ENCODE measurements around the gene VMO1. TPM values are rescaled to one million over a fixed set of nuclear protein-coding genes. Genes with fewer than 3 reads are reported as not detected.

Gene VMO1
- total and polyA plus RNA-seq, 4 donors = 1.7 to 9.1 (median 3.9) TPM

- no peaks in the 10 kb centered on the region for H3K27me3 ChIP-seq (ENCODE audit: control insufficient read depth in 4 of 4, insufficient read depth in 4 of 4, low read length in 3 of 4)
- TF ChIP-seq REST (IDR thresholded peaks at IDR 0.05) (no peak), NR2F2 (IDR thresholded peaks at IDR 0.05) (no peak), EGR1 (IDR thresholded peaks at IDR 0.05; ENCODE audit: low read depth in 2 of 2) (no peak), JUND (IDR thresholded peaks at IDR 0.05) (no peak), SP1 (IDR thresholded peaks at IDR 0.05) (no peak), GABPA (IDR thresholded peaks at IDR 0.05 in 1 of 2, conservative IDR thresholded peaks at IDR 0.05 in 1 of 2) (no peak), TAF1 (conservative IDR thresholded peaks at IDR 0.05) (no peak), FOXA2 (IDR thresholded peaks at IDR 0.05) (no peak), RAD21 (IDR thresholded peaks at IDR 0.05) (no peak), HNF4A (conservative IDR thresholded peaks at IDR 0.05) (no peak), YY1 (IDR thresholded peaks at IDR 0.05) (no peak), HNF4G (IDR thresholded peaks at IDR 0.05) (no peak), FOXA1 (IDR thresholded peaks at IDR 0.05) (no peak), CTCF (IDR thresholded peaks at IDR 0.05; ENCODE audit: low read depth, low read length, missing input control) (no peak), RXRA (IDR thresholded peaks at IDR 0.05) (no peak)
- TF ChIP-seq, protein P1, sequence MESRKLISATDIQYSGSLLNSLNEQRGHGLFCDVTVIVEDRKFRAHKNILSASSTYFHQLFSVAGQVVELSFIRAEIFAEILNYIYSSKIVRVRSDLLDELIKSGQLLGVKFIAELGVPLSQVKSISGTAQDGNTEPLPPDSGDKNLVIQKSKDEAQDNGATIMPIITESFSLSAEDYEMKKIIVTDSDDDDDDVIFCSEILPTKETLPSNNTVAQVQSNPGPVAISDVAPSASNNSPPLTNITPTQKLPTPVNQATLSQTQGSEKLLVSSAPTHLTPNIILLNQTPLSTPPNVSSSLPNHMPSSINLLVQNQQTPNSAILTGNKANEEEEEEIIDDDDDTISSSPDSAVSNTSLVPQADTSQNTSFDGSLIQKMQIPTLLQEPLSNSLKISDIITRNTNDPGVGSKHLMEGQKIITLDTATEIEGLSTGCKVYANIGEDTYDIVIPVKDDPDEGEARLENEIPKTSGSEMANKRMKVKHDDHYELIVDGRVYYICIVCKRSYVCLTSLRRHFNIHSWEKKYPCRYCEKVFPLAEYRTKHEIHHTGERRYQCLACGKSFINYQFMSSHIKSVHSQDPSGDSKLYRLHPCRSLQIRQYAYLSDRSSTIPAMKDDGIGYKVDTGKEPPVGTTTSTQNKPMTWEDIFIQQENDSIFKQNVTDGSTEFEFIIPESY (IDR thresholded peaks at IDR 0.05) = no peak
- TF ChIP-seq, protein P2, sequence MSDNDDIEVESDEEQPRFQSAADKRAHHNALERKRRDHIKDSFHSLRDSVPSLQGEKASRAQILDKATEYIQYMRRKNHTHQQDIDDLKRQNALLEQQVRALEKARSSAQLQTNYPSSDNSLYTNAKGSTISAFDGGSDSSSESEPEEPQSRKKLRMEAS (IDR thresholded peaks at IDR 0.05) = no peak
- no peak overlapping the region for H3K9ac ChIP-seq (ENCODE audit: low read depth in 1 of 2, low read length in 2 of 2)
- H3K4me3 ChIP-seq (ENCODE audit: low read depth in 1 of 3, low read length in 3 of 3) = no peak overlapping the region
- H3K36me3 ChIP-seq (ENCODE audit: control insufficient read depth in 4 of 4, insufficient read depth in 3 of 4, low read depth in 1 of 4, low read length in 3 of 4) = no peaks in the 10 kb centered on the region
- H3K4me1 ChIP-seq (ENCODE audit: control insufficient read depth in 4 of 4, insufficient read depth in 4 of 4, low read length in 3 of 4) = peaks cover 2 to 13% (median 8%) of the 10 kb centered on the region in 4 donors
- H3K27ac ChIP-seq (ENCODE audit: low read depth in 1 of 2, low read length in 2 of 2) = no peak overlapping the region
- H3K9me3 ChIP-seq (ENCODE audit: control insufficient read depth in 4 of 4, low read length in 3 of 4) = no peaks in the 10 kb centered on the region
- no peak for DNase-seq (ENCODE audit: low spot score)
- WGBS = 97% methylated on average over 9 of the region's 9 CpGs
Measured at GRCh38 chr17:4742133-4742532, 44.0 kb downstream of the VMO1 start.

DNA sequence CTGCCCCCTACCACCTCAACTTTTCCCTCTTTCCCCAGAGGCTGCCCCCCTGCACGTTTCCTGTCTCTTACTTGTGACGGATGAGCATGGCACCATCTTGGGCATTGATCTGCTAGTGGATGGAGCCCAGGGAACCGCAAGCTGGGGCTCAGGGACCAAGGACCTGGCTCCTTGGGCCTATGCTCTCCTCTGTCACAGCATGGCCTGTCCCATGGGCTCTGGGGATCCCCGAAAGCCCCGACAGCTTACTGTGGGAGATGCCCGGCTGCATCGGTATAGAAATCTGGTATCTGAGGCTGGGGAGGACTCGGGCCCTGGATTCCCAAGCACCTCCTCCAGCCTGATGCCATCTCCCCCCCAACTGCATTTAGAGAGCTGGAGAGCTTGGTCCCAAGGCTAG is 44.6 kb downstream of the VMO1 start:
- Histone ChIP-seq H3K9me3 (ENCODE audit: control insufficient read depth in 4 of 4, low read length in 3 of 4) (no peaks in the 10 kb centered on the region), H3K27me3 (ENCODE audit: control insufficient read depth in 4 of 4, insufficient read depth in 4 of 4, low read length in 3 of 4) (no peaks in the 10 kb centered on the region), H3K4me1 (ENCODE audit: control insufficient read depth in 4 of 4, insufficient read depth in 4 of 4, low read length in 3 of 4) (peaks cover 2 to 13% (median 8%) of the 10 kb centered on the region in 4 donors), H3K9ac (ENCODE audit: low read depth in 1 of 2, low read length in 2 of 2) (no peak overlapping the region), H3K36me3 (ENCODE audit: control insufficient read depth in 4 of 4, insufficient read depth in 3 of 4, low read depth in 1 of 4, low read length in 3 of 4) (no peaks in the 10 kb centered on the region), H3K27ac (ENCODE audit: low read depth in 1 of 2, low read length in 2 of 2) (no peak overlapping the region), H3K4me3 (ENCODE audit: low read depth in 1 of 3, low read length in 3 of 3) (no peak overlapping the region)
- DNase-seq (ENCODE audit: low spot score) = no peak
- 96% methylated on average over 8 of the region's 8 CpGs for whole genome bisulfite sequencing
- TF ChIP-seq EGR1 (IDR thresholded peaks at IDR 0.05; ENCODE audit: low read depth in 2 of 2) (no peak), CTCF (IDR thresholded peaks at IDR 0.05; ENCODE audit: low read depth, low read length, missing input control) (no peak), REST (IDR thresholded peaks at IDR 0.05) (no peak), TAF1 (conservative IDR thresholded peaks at IDR 0.05) (no peak), FOXA1 (IDR thresholded peaks at IDR 0.05) (no peak)
- TF ChIP-seq, protein P1 (IDR thresholded peaks at IDR 0.05) = no peak

Data from liver (tissue), 9 donors.